T-helper 22 cell (primary cell): ENCODE measurements around the gene SKIC8.

ENCODE experiments used
- DNase-seq: peaks from one replicate; pipeline ENCODE4 v3.0.0-alpha.2; 2020; ENCODE audit warnings: low read depth

SKIC8 gene

GRCh38 chr15:78291052-78291451 lies 8.4 kb downstream of the SKIC8 start:
- DNase-seq: no peak

GRCh38 chr15:78290222-78290621 lies 9.2 kb downstream of the SKIC8 start:
- DNase-seq: no peak

GRCh38 chr15:78284758-78285157 lies 14.7 kb downstream of the SKIC8 start:
- no peak for DNase-seq

DNA sequence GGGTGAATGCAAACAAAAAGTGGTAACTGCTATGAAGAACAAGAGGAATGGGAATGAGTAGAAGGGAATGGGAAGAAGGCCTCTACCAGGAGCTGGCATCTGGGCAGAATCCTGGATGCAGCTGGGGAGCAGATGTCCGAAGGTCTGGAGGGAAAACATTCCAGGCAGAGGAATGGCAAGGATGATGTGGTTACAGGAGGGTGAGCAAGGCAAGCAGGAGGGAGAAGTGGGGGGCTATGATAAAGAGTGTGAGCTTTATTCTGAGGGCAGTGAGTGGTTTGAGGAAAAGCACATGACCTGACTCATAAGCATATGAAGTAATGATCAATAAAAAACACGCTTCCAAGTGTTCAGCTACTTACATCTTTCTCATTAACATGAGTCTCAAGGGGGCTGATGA lies 17.1 kb downstream of the SKIC8 start:
- DNase-seq: no peak

DNA sequence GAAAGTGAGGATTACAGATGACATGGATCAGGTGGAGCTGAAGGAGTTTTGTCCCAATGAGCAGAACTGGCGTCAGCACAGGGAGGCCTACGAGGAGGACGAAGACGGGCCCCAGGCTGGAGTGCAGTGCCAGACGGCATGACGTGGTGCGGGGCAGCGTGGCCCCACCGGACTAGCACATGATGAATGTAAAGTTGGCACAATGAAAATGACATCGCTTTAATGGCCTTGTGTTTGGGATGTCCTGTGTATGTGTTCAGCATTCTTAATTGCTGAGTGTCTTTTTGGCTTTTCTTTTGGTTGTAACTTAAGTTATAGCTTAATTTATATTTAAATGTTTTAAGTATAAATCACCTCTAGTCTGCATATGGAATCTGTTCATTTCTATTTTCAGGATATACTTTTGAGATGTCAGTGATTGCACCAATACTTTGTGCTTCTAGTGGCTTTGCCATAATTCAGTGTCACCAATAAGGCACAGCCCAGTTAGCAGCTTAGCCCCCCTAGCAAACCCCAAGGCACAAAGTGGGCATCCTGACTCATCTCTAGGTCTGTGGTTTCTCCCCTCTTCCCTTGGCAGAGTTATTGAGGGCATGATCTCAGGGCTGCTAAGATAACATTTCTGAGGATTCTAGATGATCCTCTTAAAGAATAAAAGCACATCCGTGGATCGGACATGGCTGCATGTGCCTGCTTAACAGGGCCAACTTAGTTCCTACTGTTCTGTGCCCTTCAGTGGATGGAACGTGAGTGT lies 18.9 kb downstream of the SKIC8 start:
- no peak for DNase-seq

GRCh38 chr15:78276064-78276943 lies 23.1 kb downstream of the SKIC8 start:
- no peak for DNase-seq

DNA sequence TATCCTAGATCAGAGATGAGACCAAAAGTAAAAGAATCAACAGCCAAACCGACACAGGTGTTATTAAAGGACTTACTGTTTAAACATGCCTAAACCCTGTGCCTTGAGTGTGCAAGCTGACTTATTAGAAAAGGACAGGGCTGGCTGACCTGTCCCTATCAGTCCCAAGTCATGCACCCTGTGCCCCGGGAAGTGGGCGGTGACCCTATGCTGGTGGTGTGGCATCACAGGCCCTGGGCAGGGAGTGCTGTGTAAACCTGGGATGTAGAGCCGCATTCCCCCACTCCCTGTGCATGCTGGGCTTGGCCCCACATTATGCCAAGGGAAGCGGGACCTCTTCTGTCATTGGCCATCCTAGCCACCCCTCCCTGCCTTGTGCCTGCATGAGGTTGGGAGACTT lies 24.4 kb downstream of the SKIC8 start:
- no peak for DNase-seq

- no peak for DNase-seq
Measured at GRCh38 chr15:78272776-78273175, 26.6 kb downstream of the SKIC8 start.

GRCh38 chr15:78272316-78272715 lies 27.1 kb downstream of the SKIC8 start:
- no peak for DNase-seq

- DNase-seq: no peak
Measured at GRCh38 chr15:78266806-78267205, 32.6 kb downstream of the SKIC8 start.

DNA sequence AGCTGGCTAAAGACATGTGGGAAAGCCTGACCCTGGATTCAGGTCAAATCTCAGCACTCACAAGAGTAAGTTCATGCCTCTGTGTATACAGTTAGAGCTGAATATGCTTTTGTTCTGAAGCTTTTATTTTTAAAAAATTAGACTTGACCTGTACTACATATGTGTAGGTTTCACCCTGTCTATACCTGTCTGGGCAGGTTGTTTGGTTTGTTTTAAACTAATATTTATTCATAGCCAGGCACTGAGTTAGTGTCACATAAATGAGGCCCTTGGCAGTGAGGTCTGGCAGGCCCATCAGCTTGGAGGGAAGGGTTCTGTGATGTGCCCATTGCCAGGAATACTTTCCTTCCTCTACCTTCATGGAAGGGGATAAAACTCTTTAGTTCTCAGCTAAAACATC lies 33.2 kb downstream of the SKIC8 start:
- no peak for DNase-seq

DNA sequence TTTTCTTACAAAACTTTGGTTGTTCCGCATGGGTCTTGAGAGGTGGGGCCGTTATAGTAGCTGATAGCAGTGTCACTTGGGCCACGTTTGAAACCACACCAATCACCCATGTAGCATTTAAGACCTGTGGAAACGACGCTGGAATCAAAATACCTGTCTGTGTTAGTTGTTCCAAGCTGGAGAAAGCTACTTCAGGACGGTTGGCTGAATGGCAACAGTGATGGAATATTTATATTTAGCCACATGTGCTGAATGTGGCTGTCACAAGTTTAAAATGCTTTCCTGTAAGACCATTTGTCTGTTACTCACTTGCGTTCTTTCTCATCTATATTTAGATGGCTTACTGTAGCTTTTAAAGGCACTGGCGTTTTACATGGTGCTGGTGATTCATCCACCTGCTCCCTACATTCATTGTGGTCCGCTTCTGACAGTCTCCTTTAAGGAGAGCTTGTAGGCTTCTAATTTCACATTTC lies 33.6 kb downstream of the SKIC8 start:
- DNase-seq: no peak

DNA sequence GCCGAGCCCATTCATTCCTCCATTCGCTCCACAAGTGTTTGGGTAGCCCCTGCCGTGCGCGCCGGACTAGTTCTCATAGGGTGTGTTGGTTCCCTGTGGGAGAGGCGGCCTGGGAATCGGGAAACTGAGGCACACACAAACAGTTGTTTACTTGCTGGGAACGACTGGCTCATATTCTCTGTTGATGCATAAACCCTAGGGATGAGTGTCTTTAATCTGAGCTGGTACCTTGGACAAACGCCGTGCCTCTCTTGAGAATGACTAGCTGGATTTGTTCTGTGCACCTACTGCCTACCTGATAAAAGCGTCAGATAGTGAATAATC lies 34.3 kb downstream of the SKIC8 start:
- no peak for DNase-seq

DNA sequence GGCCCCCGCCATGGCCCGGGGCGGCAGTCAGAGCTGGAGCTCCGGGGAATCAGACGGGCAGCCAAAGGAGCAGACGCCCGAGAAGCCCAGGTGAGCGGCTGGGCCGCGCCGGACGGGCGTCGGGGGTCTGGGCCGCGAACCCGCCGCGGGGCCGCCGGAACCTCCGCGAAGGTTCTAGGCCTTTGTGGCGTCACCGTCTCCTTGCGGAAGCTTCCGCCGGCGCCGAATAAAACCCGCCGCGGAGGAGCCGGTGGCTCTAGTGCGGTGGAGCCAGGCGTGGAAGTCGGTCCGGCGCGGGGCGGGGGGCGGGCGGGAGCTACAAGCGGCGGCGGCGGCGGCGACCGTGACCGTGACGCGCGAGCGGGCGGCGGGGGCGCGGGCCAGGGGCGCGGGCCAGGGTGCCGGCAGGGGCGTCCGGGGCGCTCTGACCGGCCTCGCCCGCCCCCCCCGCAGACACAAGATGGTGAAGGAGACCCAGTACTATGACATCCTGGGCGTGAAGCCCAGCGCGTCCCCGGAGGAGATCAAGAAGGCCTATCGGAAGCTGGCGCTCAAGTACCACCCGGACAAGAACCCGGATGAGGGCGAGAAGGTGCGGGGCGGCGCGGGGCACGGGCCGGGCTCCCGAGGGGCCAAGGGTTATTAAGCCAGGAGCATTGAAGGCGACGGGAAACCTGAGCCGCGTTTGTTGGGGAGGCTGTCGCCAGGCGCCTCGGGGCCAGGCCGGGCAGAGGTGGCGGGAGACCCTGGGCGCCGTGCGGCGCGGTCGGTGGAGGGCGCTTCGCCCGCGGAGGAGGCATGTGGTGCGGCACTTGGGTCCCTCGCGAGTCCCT lies 34.9 kb downstream of the SKIC8 start, which contains the start of gene DNAJA4:
DNAJA4 (plus strand) TSS at position 259 of the 833 bp plus-strand sequence; CDS start at position 461, 202 bp downstream.
- peak; percentile 25 for DNase-seq

GRCh38 chr15:78263907-78264303 lies 35.5 kb downstream of the SKIC8 start:
- DNase-seq: no peak

GRCh38 chr15:78263351-78263781 lies 36.0 kb downstream of the SKIC8 start:
- no peak for DNase-seq

- DNase-seq: no peak
Measured at GRCh38 chr15:78261062-78261461, 38.3 kb downstream of the SKIC8 start.

DNA sequence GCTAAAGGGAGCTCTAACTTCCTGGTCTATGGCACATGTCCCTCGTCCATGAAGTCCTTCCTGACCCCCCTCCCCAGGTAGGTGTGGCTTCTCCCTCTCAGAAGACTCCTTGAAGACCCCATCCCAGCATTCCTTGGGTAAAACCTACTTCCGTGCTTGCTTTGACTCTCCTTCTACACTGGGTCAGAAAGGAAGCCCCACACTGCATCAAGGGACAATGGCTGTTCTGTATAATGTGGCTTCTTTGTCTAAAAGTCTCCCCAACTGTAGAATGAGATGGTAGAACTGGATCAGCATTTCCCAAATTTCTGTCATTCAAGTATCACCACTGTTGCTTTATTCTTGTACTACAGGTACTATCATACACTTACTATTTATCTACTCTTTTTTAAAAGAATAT lies 38.9 kb downstream of the SKIC8 start:
- DNase-seq: no peak

DNA sequence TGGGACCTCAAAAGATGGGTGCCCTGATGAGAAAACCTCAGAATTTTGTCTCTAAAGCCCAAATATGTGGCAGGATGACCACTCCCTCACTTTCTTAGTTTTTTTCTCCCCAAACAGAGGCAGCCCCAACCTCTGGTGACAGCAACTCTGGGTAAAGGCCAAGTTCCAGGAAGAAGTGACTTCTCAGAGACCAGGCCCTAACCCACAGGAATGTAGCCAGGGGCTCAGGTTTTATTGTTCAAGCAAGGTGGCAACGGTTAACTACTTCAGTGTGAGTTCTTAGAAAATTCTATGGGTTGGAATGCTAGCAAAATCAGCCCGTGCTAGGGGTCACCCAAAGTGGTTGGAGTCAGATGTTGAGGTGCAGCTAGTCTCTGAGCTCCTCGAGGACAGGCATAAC lies 40.2 kb downstream of the SKIC8 start:
- no peak for DNase-seq

- no peak for DNase-seq
Measured at GRCh38 chr15:78257681-78258080, 41.7 kb downstream of the SKIC8 start.

DNA sequence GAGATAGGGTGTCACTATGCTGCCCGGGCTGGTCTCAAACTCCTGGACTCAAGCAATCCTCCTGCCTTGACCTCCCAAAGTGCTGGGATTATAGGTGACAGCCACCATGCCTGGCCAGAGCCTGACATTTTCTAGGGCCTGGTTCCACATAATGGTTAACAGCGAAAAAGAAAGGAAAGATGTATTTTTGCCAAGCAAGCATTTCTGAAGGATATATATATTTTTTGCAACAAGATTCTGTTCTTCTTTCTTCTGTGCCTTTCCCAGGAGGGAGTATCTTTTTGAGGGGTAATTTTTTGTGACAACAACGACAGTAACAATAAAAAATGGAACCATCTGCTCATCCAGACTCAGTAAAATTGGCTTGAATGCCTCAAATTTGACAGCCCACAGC lies 43.4 kb downstream of the SKIC8 start:
- no peak for DNase-seq

DNA sequence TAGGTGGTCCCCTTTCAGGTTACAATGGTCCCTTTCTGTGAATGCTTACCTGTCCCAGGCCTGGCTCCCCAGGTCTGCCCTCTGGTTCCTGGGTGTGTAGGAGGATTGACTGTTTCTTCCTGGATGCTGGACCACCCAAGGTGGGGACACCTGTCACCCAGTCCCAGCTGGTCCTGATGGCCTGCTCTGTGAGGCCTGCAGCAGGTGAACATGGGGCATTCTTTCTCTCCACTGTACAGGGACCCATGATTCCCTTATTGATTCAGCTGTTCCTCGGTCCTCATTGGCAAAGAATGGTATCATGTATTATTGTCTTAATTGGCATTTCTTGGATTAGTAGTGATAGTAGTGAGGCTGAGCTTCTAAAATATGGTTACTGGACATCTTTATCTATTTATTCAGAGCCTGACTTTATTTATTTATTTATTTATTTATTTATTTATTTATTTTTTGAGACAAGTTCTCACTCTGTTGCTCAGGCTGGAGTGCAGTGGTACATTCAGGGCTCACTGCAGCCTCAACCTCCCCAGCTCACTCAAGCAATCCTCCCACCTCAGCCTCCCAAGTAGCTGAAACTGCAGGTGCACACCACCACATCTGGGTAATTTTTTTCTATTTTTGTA lies 43.9 kb downstream of the SKIC8 start:
- DNase-seq: no peak
